Measurements from ENCODE around the gene CSNK2A2. TPM values are rescaled to one million over a fixed set of nuclear protein-coding genes. Genes with fewer than 3 reads are reported as not detected.
A peak's percentile ranks its signal among the peaks of the same experiment; 100 is the strongest.

Gene CSNK2A2
- total RNA-seq, 1 donor from 2014 or later = 87.6 TPM

DNA sequence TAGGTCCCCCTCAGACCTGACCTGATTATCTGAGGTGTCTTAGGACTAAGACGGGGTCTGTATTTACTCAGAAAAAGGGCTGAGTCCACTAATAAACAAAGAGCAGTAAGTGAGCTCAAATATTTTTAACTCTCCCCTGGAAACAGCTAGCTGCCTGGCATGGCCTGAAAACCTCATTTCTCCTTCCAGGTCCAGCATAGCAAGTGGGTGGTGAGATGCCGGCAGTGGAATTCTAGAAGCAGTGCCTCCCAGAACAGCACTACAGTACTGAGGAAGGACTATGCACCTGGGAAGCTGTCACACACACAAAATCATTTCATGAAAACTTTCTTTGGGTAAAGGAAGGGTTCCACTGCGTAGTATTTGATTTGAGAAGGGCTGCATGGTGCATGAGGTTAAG lies 39.2 kb downstream of the CSNK2A2 start:
- Mint-ChIP-seq H3K36me3 (ENCODE audit: unreplicated experiment) (peaks cover 7% of the 10 kb centered on the region), H3K4me3 (ENCODE audit: unreplicated experiment) (no peak overlapping the region), H3K4me1 (ENCODE audit: low read depth, unreplicated experiment) (no peaks in the 10 kb centered on the region), H3K27me3 (ENCODE audit: unreplicated experiment) (no peaks in the 10 kb centered on the region), H3K9me3 (ENCODE audit: unreplicated experiment) (no peaks in the 10 kb centered on the region), H3K27ac (ENCODE audit: unreplicated experiment) (no peak overlapping the region)
- DNase-seq = no peak
- no peak for TF ChIP-seq CTCF (IDR thresholded peaks at IDR 0.05; ENCODE audit: partially characterized antibody, unreplicated experiment)

DNA sequence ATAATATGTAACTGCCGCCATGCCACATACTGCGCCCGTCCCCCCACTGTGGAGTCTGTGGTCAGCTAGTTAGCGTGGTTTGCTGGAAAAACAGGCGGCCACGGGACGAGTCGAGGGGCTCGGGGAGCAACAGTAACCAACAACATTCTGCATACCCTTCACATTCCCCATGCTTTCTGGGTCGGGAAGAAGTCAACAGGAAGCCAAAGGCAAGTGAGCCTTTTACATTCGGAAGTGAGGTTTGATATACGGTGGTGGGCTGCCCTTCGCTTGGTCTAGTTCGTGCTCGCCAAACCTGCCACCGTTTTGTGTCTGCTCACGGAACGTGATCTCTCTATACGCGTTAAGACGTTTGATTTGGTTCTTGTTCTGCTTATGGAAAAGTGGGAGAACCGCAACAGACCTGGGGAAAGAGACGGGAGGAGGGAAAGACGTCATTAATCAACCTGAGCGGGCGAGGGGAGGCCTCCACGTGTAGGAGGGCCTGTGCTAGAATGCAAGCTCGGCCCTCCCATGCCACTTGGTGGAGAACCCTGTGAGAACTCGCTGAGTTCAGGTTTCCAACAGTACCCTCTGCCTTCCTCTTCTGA lies 39.9 kb downstream of the CSNK2A2 start:
- Mint-ChIP-seq H3K4me1 (ENCODE audit: low read depth, unreplicated experiment) (no peaks in the 10 kb centered on the region), H3K4me3 (ENCODE audit: unreplicated experiment) (no peak overlapping the region), H3K9me3 (ENCODE audit: unreplicated experiment) (no peaks in the 10 kb centered on the region), H3K27ac (ENCODE audit: unreplicated experiment) (peak overlapping the region; percentile 62), H3K27me3 (ENCODE audit: unreplicated experiment) (no peaks in the 10 kb centered on the region), H3K36me3 (ENCODE audit: unreplicated experiment) (peaks cover 7% of the 10 kb centered on the region)
- no peak for DNase-seq
- no peak for TF ChIP-seq CTCF (IDR thresholded peaks at IDR 0.05; ENCODE audit: partially characterized antibody, unreplicated experiment)

DNA sequence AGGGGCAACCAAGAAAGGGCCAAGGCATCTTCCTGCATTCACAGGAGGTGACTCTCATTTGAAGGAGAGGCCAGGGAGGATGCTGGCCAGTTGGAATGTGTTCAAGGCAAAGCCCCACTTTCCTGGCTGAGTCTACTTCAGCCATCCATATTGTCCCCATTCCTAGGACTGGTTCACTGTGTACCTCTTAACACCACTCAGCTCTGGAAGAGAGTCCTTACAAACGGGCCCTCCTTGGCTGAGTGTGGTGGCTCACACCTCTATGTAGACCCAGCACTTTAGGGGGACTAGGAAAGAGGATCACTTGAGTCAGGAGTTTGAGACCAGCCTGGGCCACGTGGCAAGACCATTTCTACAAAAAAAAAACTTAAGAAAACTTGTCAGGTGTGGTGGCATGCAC lies 40.7 kb downstream of the CSNK2A2 start:
- Mint-ChIP-seq H3K9me3 (ENCODE audit: unreplicated experiment) (no peaks in the 10 kb centered on the region), H3K27me3 (ENCODE audit: unreplicated experiment) (no peaks in the 10 kb centered on the region), H3K4me3 (ENCODE audit: unreplicated experiment) (no peak overlapping the region), H3K27ac (ENCODE audit: unreplicated experiment) (no peak overlapping the region), H3K36me3 (ENCODE audit: unreplicated experiment) (peaks cover 7% of the 10 kb centered on the region), H3K4me1 (ENCODE audit: low read depth, unreplicated experiment) (no peaks in the 10 kb centered on the region)
- TF ChIP-seq CTCF (IDR thresholded peaks at IDR 0.05; ENCODE audit: partially characterized antibody, unreplicated experiment) = no peak
- no peak for DNase-seq

GRCh38 chr16:58155839-58156238 lies 42.1 kb downstream of the CSNK2A2 start:
- no peak for TF ChIP-seq CTCF (IDR thresholded peaks at IDR 0.05; ENCODE audit: partially characterized antibody, unreplicated experiment)
- no peak overlapping the region for H3K27ac Mint-ChIP-seq (ENCODE audit: unreplicated experiment)
- no peak for DNase-seq
- peaks cover 7% of the 10 kb centered on the region for H3K36me3 Mint-ChIP-seq (ENCODE audit: unreplicated experiment)
- no peaks in the 10 kb centered on the region for H3K9me3 Mint-ChIP-seq (ENCODE audit: unreplicated experiment)
- H3K27me3 Mint-ChIP-seq (ENCODE audit: unreplicated experiment) = no peaks in the 10 kb centered on the region
- no peaks in the 10 kb centered on the region for H3K4me1 Mint-ChIP-seq (ENCODE audit: low read depth, unreplicated experiment)
- H3K4me3 Mint-ChIP-seq (ENCODE audit: unreplicated experiment) = no peak overlapping the region

DNA sequence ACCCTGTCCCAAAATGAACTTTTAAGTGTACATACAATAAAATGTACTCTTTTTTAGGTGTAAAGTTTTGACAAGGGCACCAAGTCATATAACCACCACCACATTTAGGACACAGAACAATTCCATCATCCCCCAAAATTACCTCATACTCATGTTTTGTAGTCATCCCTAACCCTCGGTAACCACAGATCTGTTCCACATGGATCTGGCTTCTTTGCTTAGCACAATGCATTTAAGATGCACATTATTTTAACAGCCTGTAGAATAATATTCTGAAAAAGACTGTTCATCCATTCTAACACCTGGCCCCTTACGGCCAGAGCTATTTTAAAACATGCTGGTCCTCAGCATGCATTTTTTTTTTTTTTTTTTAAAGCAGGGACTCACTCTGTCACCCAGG lies 43.6 kb downstream of the CSNK2A2 start:
- no peak for TF ChIP-seq CTCF (IDR thresholded peaks at IDR 0.05; ENCODE audit: partially characterized antibody, unreplicated experiment)
- Mint-ChIP-seq H3K27ac (ENCODE audit: unreplicated experiment) (no peak overlapping the region), H3K4me3 (ENCODE audit: unreplicated experiment) (no peak overlapping the region)

More for the DNA sequence above, 43.6 kb downstream of the CSNK2A2 start:
- H3K4me1 Mint-ChIP-seq (ENCODE audit: low read depth, unreplicated experiment) = no peaks in the 10 kb centered on the region
- no peak for DNase-seq
- no peaks in the 10 kb centered on the region for H3K9me3 Mint-ChIP-seq (ENCODE audit: unreplicated experiment)
- H3K36me3 Mint-ChIP-seq (ENCODE audit: unreplicated experiment) = peaks cover 7% of the 10 kb centered on the region
- H3K27me3 Mint-ChIP-seq (ENCODE audit: unreplicated experiment) = no peaks in the 10 kb centered on the region

All from glutamatergic neuron (in vitro differentiated cells).